NK-92 (cell line): ENCODE results near the gene NUCB2.

ENCODE experiments used
- DNase-seq: peaks from one replicate; lab custom pipeline; 2025; ENCODE audit not compliant: unreplicated experiment; lab: John Stamatoyannopoulos, UW

Gene NUCB2

GRCh38 chr11:17331669-17332068, 55.1 kb downstream of the NUCB2 start:
- no peak for DNase-seq

- DNase-seq, result no peak
Measured at GRCh38 chr11:17333799-17334586, 57.5 kb downstream of the NUCB2 start.

- no peak for DNase-seq
Measured at GRCh38 chr11:17343257-17343656, 66.7 kb downstream of the NUCB2 start.

- no peak for DNase-seq
Measured at GRCh38 chr11:17343907-17344306, 67.4 kb downstream of the NUCB2 start.

- DNase-seq, result no peak
Measured at GRCh38 chr11:17347676-17348075, 71.1 kb downstream of the NUCB2 start.

- no peak for DNase-seq
Measured at GRCh38 chr11:17350455-17351171, 74.1 kb downstream of the NUCB2 start.

- no peak for DNase-seq
Measured at GRCh38 chr11:17351172-17351509, 74.6 kb downstream of the NUCB2 start.

GRCh38 chr11:17351510-17352176, 75.1 kb downstream of the NUCB2 start, which contains the start of gene NCR3LG1:
TSS of gene NCR3LG1 (plus strand) at chr11:17351800. CDS start at chr11:17351970, 170 bp downstream.
- DNase-seq, result no peak

- no peak for DNase-seq
Measured at GRCh38 chr11:17352950-17353820, 76.6 kb downstream of the NUCB2 start.

- no peak for DNase-seq
Measured at GRCh38 chr11:17353821-17354600, 77.5 kb downstream of the NUCB2 start.

- no peak for DNase-seq
Measured at GRCh38 chr11:17354601-17354991, 78.1 kb downstream of the NUCB2 start.

- DNase-seq, result no peak
Measured at GRCh38 chr11:17366495-17366894, 90.0 kb downstream of the NUCB2 start.

GRCh38 chr11:17368551-17368950, 92.0 kb downstream of the NUCB2 start:
- no peak for DNase-seq

- DNase-seq, result no peak
Measured at GRCh38 chr11:17369094-17369493, 92.6 kb downstream of the NUCB2 start.

- no peak for DNase-seq
Measured at GRCh38 chr11:17369684-17370243, 93.2 kb downstream of the NUCB2 start.

GRCh38 chr11:17371614-17372013, 95.1 kb downstream of the NUCB2 start:
- DNase-seq, result no peak

GRCh38 chr11:17375547-17375946, 99.0 kb downstream of the NUCB2 start:
- DNase-seq, result no peak

- no peak for DNase-seq
Measured at GRCh38 chr11:17376493-17376892, 100.0 kb downstream of the NUCB2 start.

- DNase-seq, result no peak
Measured at GRCh38 chr11:17378655-17379054, 102.1 kb downstream of the NUCB2 start.
